Thoracic aorta (tissue), 2 donors: ENCODE data around the gene MYO5B. TPM values are rescaled to one million over a fixed set of nuclear protein-coding genes. Genes with fewer than 3 reads are reported as not detected.

Experiments
- ATAC-seq: fragments of 150-250 bp; one replicate; pipeline ENCODE4 v1.8.0; 2017; ENCODE audit warnings: low read depth; ENCODE audit not compliant: insufficient number of reproducible peaks, low FRiP score
- DNase-seq: peaks from one replicate; pipeline ENCODE4 v3.0.0-alpha.2; 2020; ENCODE audit warnings: low spot score
- H3K27ac ChIP-seq, 2 donors: fragments of 200-600 bp; sonication (generic); 1 replicate in 1 of 2; 2 replicates in 1 of 2; pipeline ENCODE4 v1.5.1; 2016; ENCODE audit warnings: mild to moderate bottlenecking in 2 of 2, moderate library complexity in 2 of 2
- H3K27me3 ChIP-seq: fragments of 200-600 bp; sonication (generic); replicated peaks from 2 replicates; pipeline ENCODE4 v1.6.0; 2016; ENCODE audit warnings: mild to moderate bottlenecking; ENCODE audit not compliant: insufficient read depth
- H3K36me3 ChIP-seq: fragments of 200-600 bp; sonication (generic); one replicate; pipeline ENCODE4 v1.5.1; 2016
- H3K4me1 ChIP-seq, 2 donors: fragments of 200-600 bp; sonication (generic); 1 replicate in 1 of 2; 2 replicates in 1 of 2; pipeline versions ENCODE4 v1.5.1 to v1.6.0; 2016; ENCODE audit warnings: low read depth in 2 of 2, mild to moderate bottlenecking in 1 of 2; ENCODE audit not compliant: control insufficient read depth in 1 of 2
- H3K4me3 ChIP-seq: fragments of 200-600 bp; sonication (generic); 2 replicates; pipeline ENCODE4 v1.5.1; 2016; ENCODE audit warnings: mild to moderate bottlenecking
- H3K9me3 ChIP-seq: fragments of 200-600 bp; sonication (generic); 2 replicates; pipeline ENCODE4 v1.5.1; 2016
- total RNA-seq, 2 donors: library from RNA; depleted of rRNA; stranded (reverse); fragments of >200 nt; gene quantifications; one replicate each; pipeline versions ENCODE4 v1.1.0 to v1.2.3, GENCODE V29; 2016
- TF ChIP-seq, protein P1 (sequence below): fragments of 200-600 bp; sonication (generic); IDR thresholded peaks from one replicate; pipeline ENCODE4 v1.5.1; 2019; ENCODE audit warnings: antibody characterized with exemption

MYO5B gene
- total RNA-seq, 2 donors from 2014 or later = 8.3 to 13.5 TPM

DNA sequence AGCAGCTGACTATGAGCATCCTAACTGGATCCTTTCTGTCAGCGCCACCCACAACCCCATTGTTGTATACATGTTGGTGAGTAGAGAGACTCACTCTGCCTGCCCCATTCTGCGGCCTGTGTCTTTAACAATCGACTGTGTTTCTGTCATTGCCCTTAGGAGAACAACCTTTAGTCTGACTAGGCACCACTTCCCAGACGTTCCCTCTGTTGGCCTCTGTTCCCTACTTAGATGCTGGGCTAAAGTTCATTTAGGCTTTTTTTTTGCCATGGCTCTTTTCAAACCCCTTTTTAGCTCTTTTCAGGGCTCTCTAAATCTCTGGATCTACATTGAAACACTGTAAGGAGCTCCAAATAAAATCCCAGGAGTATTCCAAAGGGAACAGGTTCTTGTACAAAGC lies 361.1 kb downstream of the MYO5B start:
- Histone ChIP-seq H3K9me3 (no peaks in the 10 kb centered on the region), H3K36me3 (no peaks in the 10 kb centered on the region), H3K27ac (no peak overlapping the region), H3K27me3 (no peaks in the 10 kb centered on the region), H3K4me3 (no peak overlapping the region), H3K4me1 (peaks cover 0 to 10% of the 10 kb centered on the region in 2 donors)
- no peak for DNase-seq
- ATAC-seq = no peak
- TF ChIP-seq, protein P1, sequence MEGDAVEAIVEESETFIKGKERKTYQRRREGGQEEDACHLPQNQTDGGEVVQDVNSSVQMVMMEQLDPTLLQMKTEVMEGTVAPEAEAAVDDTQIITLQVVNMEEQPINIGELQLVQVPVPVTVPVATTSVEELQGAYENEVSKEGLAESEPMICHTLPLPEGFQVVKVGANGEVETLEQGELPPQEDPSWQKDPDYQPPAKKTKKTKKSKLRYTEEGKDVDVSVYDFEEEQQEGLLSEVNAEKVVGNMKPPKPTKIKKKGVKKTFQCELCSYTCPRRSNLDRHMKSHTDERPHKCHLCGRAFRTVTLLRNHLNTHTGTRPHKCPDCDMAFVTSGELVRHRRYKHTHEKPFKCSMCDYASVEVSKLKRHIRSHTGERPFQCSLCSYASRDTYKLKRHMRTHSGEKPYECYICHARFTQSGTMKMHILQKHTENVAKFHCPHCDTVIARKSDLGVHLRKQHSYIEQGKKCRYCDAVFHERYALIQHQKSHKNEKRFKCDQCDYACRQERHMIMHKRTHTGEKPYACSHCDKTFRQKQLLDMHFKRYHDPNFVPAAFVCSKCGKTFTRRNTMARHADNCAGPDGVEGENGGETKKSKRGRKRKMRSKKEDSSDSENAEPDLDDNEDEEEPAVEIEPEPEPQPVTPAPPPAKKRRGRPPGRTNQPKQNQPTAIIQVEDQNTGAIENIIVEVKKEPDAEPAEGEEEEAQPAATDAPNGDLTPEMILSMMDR = no peak

DNA sequence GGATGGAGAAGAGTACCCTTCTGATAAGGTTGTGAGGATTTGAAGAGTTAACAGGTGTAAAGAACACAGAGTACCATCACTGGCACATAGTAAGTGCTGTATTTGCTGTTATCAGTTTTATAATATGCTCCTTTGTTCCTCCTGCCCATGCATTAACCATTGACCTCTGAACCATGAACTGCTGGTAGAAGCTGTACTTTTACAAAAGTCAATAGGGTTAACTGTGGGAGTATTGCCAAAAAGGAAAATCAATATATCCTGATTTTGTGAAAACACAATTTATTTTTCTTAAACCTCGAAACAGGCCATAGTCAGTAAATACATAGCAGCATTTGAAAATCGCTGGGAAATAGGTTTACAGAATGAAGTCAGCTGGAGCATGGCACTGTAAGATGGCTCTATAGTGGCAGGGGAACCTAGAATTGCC lies 362.7 kb downstream of the MYO5B start:
- Histone ChIP-seq H3K4me1 (peaks cover 0 to 10% of the 10 kb centered on the region in 2 donors), H3K36me3 (no peaks in the 10 kb centered on the region), H3K9me3 (no peaks in the 10 kb centered on the region), H3K27ac (no peak overlapping the region), H3K4me3 (no peak overlapping the region), H3K27me3 (no peaks in the 10 kb centered on the region)
- no peak for DNase-seq
- TF ChIP-seq, protein P1 = no peak
- no peak for ATAC-seq

DNA sequence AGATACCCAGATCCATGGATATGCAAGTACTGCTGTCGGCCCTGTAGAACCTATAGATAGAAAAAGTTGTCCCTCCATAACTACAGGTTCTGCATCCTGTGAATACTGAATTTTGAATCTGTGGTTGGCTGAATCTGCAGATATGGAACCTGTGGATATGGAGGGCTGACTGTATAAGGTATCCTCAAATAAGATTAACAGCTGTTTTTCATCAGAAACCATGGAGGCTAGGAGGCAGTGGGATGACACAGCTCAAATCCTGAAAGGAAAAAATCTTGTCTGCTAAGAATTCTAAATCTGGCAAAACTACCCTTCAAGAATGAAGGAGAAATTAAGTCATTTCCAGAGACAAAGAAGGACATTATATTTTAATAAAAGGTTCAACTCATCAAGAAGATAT lies 367.0 kb downstream of the MYO5B start:
- no peak for ATAC-seq
- H3K36me3 ChIP-seq = peaks cover 3% of the 10 kb centered on the region
- no peak overlapping the region for H3K27ac ChIP-seq
- no peak for DNase-seq
- TF ChIP-seq, protein P1 = no peak
- no peaks in the 10 kb centered on the region for H3K27me3 ChIP-seq
- no peak overlapping the region for H3K4me3 ChIP-seq
- no peaks in the 10 kb centered on the region for H3K9me3 ChIP-seq
- no peaks in the 10 kb centered on the region for H3K4me1 ChIP-seq

DNA sequence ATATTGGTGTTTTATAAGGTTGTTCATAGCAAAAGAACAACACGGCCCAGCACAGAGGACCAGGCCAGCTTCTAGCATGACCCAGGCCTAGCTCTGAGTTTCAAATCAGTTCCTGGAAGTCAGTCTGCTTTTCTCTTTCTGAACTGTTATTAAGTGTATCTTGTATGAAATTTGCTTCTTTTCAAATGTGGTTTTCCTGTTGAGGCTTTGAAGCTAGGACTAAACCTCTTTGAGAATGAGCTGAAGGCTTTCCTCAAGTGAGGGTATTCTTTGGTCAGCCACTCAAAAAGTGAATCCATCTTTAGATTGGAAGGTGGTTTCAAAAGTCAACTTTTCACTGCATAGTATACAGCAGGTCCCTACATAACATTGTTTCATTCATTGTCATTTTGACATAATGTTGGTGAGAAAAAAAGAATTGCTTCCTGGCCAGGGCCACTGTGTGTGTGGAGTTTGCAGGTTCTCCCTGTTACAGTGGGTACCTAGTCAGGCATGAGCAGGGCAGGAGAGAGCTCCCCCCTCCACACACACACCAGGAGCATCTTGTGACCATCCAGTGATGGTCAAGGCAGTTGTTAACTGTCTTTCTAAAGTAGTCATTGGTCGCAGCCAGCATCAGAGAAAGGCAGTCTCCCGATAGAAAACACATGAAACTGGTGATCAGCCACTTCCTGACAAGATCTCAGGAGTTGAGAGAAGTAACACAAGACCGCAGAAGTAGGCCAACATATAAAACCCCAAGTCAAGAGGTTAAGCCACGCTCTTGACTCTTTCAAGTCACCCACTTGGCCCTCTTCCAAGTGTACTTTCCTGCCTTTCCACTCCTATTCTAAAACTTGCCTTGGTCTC lies 374.9 kb downstream of the MYO5B start:
- Histone ChIP-seq H3K36me3 (no peaks in the 10 kb centered on the region), H3K27ac (no peak overlapping the region), H3K27me3 (no peaks in the 10 kb centered on the region), H3K4me1 (no peaks in the 10 kb centered on the region), H3K9me3 (no peaks in the 10 kb centered on the region), H3K4me3 (no peak overlapping the region)
- DNase-seq (no peak), ATAC-seq (no peak)
- TF ChIP-seq, protein P1 = no peak

DNA sequence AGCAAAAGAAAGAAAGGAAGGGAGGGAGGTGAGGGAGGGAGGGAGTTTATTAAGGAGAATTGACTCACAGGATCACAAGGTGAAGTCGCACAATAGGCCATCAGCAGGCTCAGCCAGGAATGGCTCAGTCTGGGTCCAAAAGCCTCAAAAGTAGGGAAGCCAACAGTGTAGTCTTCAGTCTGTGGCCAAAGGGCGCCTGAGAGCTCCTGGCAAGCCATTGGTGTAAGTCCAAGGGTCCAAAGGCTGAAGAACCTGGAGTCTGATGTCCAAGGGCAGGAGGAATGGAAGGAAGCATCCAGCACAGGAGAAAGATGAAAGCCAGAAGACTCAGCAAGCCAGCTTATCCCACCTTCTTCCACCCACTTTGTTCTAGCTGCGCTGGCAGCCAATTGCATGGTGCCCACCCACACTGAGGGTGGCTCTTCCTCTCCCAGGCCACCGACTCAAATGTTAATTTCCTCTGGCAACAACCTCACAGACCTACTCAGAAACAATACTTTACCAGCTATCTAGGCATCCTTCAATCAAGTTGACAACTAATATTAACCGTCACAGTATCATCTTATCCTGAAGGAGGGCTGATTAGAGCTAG lies 375.8 kb downstream of the MYO5B start:
- no peak for ATAC-seq
- Histone ChIP-seq H3K4me3 (no peak overlapping the region), H3K27ac (no peak overlapping the region), H3K27me3 (no peaks in the 10 kb centered on the region), H3K9me3 (no peaks in the 10 kb centered on the region), H3K36me3 (no peaks in the 10 kb centered on the region), H3K4me1 (peaks cover 0 to 5% of the 10 kb centered on the region in 2 donors)
- TF ChIP-seq, protein P1 = no peak
- no peak for DNase-seq
